Heart left ventricle (tissue), 13 donors: ENCODE measurements around the gene ALCAM.

Experiments used
- POLR2A ChIP-seq, 2 donors: fragments of 450-650 bp; IDR thresholded peaks; one replicate each; pipeline ENCODE4 v1.6.1; 2017; ENCODE audit warnings: antibody characterized with exemption in 2 of 2, mild to moderate bottlenecking in 2 of 2, moderate library complexity in 2 of 2
- TF ChIP-seq, protein P1 (sequence below), 12 donors: fragments of 200-600 bp; sonication (generic) in 4 of 12; IDR thresholded peaks; one replicate each; pipeline versions ENCODE4 v1.5.0 to v1.8.0; 2018 to 2022; ENCODE audit warnings: antibody characterized with exemption in 12 of 12, mild to moderate bottlenecking in 5 of 12
- donor health status: ischemic (EF 13 %, LVEDD 7.1; RV severe dilation, severe dysfunction).
- donor health status: DM: no; HTN: yes; CAD: no.
- donor health status: DM: no; HTN: no; CAD: no.
- donor health status: ischemic (EF 25% LVEDD 6.9; RV normal size, moderate dysfunction).
- donor health status: ischemic (EF 25% LVEDD 5.7; RV mildly dilated, moderate dysfunction).
- donor health status: ischemic (EF 35%, LVEDD 5.7; RV mildly dilated, moderate dysfunction).
- donor health status: nonischemic (EF 11% LVEDD 7.7; RV severe dilation, severe dysfunction).
- donor health status: DM: yes; HTN: yes; CAD: no.
- donor health status: PGD.
- donor health status: ischemic (EF 29% LVEDD 5.4; RV normal size, mild dysfunction).
- donor health status: nonischemic (EF 23%, LVEDD 6.1; RV moderate dilation, normal function).

DNA sequence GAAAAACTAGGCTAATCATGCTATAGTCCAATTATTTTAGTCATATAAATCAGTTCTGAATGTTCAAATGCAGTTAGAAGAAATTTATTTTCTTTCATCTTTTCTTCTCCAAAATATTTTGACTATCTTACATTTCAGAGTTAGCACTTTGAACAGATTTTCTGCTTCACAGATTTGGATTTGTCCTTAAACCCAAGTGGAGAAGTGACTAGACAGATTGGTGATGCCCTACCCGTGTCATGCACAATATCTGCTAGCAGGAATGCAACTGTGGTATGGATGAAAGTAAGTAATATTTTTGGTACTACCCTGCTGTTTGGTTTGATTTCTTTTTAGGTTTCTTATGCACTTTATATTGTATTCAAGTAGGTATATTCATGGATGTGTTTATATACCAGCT lies 178.3 kb downstream of the ALCAM start:
- TF ChIP-seq, protein P1, sequence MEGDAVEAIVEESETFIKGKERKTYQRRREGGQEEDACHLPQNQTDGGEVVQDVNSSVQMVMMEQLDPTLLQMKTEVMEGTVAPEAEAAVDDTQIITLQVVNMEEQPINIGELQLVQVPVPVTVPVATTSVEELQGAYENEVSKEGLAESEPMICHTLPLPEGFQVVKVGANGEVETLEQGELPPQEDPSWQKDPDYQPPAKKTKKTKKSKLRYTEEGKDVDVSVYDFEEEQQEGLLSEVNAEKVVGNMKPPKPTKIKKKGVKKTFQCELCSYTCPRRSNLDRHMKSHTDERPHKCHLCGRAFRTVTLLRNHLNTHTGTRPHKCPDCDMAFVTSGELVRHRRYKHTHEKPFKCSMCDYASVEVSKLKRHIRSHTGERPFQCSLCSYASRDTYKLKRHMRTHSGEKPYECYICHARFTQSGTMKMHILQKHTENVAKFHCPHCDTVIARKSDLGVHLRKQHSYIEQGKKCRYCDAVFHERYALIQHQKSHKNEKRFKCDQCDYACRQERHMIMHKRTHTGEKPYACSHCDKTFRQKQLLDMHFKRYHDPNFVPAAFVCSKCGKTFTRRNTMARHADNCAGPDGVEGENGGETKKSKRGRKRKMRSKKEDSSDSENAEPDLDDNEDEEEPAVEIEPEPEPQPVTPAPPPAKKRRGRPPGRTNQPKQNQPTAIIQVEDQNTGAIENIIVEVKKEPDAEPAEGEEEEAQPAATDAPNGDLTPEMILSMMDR (IDR thresholded peaks at IDR 0.05), result no peak
- no peak for TF ChIP-seq POLR2A (IDR thresholded peaks at IDR 0.05)
